ENCODE data around the gene IGFL4. TPM values are rescaled to one million over a fixed set of nuclear protein-coding genes. Genes with fewer than 3 reads are reported as not detected.

IGFL4 gene
- total RNA-seq, 2 experiments from 2014 or later: not detected

- Mint-ChIP-seq H3K27ac (peak overlapping the region; percentile 20), H3K36me3 (ENCODE audit: low read depth) (peaks cover 22% of the 10 kb centered on the region), H3K9me3 (no peaks in the 10 kb centered on the region), H3K27me3 (no peaks in the 10 kb centered on the region), H3K4me1 (ENCODE audit: low read depth) (peaks cover 31% of the 10 kb centered on the region), H3K4me3 (peak overlapping the region; percentile 80)
- peak; percentile 99 for ATAC-seq (ENCODE audit: poor library complexity)
- H3K9me3 ChIP-seq (ENCODE audit: control insufficient read depth in 1 of 2, insufficient read depth in 1 of 2, low read length in 2 of 2): no peaks in the 10 kb centered on the region
- DNase-seq: peak; percentile 66 to 89 (median 74)
- intact Hi-C loops (cut with DNase I, micrococcal nuclease): no loop called here
- ChIA-PET CTCF (no interaction called here), POLR2A (no interaction called here)
- H3K27me3 ChIP-seq (ENCODE audit: control insufficient read depth in 1 of 2, insufficient read depth in 2 of 2, low read length in 2 of 2): peaks cover 0 to 2% of the 10 kb centered on the region in 2 experiments
- peak overlapping the region; percentile 32 for H3K4me3 ChIP-seq (ENCODE audit: low read length)
- no peak overlapping the region for H3K27ac ChIP-seq (ENCODE audit: low read depth in 1 of 2, low read length in 2 of 2)
- peaks cover 31% of the 10 kb centered on the region for H3K4me1 ChIP-seq (ENCODE audit: insufficient read depth, low read length)
- peaks cover 4% of the 10 kb centered on the region for H3K36me3 ChIP-seq (ENCODE audit: insufficient read depth, low read length)
- TF ChIP-seq, protein P1, sequence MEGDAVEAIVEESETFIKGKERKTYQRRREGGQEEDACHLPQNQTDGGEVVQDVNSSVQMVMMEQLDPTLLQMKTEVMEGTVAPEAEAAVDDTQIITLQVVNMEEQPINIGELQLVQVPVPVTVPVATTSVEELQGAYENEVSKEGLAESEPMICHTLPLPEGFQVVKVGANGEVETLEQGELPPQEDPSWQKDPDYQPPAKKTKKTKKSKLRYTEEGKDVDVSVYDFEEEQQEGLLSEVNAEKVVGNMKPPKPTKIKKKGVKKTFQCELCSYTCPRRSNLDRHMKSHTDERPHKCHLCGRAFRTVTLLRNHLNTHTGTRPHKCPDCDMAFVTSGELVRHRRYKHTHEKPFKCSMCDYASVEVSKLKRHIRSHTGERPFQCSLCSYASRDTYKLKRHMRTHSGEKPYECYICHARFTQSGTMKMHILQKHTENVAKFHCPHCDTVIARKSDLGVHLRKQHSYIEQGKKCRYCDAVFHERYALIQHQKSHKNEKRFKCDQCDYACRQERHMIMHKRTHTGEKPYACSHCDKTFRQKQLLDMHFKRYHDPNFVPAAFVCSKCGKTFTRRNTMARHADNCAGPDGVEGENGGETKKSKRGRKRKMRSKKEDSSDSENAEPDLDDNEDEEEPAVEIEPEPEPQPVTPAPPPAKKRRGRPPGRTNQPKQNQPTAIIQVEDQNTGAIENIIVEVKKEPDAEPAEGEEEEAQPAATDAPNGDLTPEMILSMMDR (IDR thresholded peaks at IDR 0.05): no peak
These were observed 40.1 kb downstream of the IGFL4 start for GRCh38 chr19:46000491-46001246.

- no peak for ATAC-seq (ENCODE audit: poor library complexity)
- POLR2A ChIA-PET: no interaction called here
- H3K4me1 Mint-ChIP-seq (ENCODE audit: low read depth): peaks cover 31% of the 10 kb centered on the region
- Histone ChIP-seq H3K27ac (ENCODE audit: low read depth in 1 of 2, low read length in 2 of 2) (no peak overlapping the region), H3K27me3 (ENCODE audit: control insufficient read depth in 1 of 2, insufficient read depth in 2 of 2, low read length in 2 of 2) (peaks cover 0 to 2% of the 10 kb centered on the region in 2 experiments), H3K4me3 (ENCODE audit: low read length) (no peak overlapping the region), H3K36me3 (ENCODE audit: insufficient read depth, low read length) (peaks cover 4% of the 10 kb centered on the region), H3K4me1 (ENCODE audit: insufficient read depth, low read length) (peaks cover 36% of the 10 kb centered on the region), H3K9me3 (ENCODE audit: control insufficient read depth in 1 of 2, insufficient read depth in 1 of 2, low read length in 2 of 2) (no peaks in the 10 kb centered on the region)
- H3K36me3 Mint-ChIP-seq (ENCODE audit: low read depth): peaks cover 17% of the 10 kb centered on the region
- H3K27ac Mint-ChIP-seq: no peak overlapping the region
- no peaks in the 10 kb centered on the region for H3K9me3 Mint-ChIP-seq
- intact Hi-C loops (cut with DNase I, micrococcal nuclease): loop anchor here (5.0 to 10.0 kb wide), 5 partner anchors 97 to 915 kb away; partner anchors contain the start of genes DMWD (in 1 of the 2), IRF2BP1 (in 1 of the 2) and MYPOP (in 1 of the 2)
- no peaks in the 10 kb centered on the region for H3K27me3 Mint-ChIP-seq
- CTCF ChIA-PET: no interaction called here
- TF ChIP-seq, protein P1 (IDR thresholded peaks at IDR 0.05): no peak
- H3K4me3 Mint-ChIP-seq: peak overlapping the region; percentile 32
- peak in 4 of 14 experiments; percentile 14 to 60 (median 34) for DNase-seq
These were observed 41.1 kb downstream of the IGFL4 start for GRCh38 chr19:45999653-46000121.

GRCh38 chr19:45998834-45999233 lies 42.0 kb downstream of the IGFL4 start:
- ATAC-seq (ENCODE audit: poor library complexity): no peak
- no peak overlapping the region for H3K27ac ChIP-seq (ENCODE audit: low read depth in 1 of 2, low read length in 2 of 2)
- no peaks in the 10 kb centered on the region for H3K9me3 Mint-ChIP-seq
- peaks cover 31% of the 10 kb centered on the region for H3K4me1 Mint-ChIP-seq (ENCODE audit: low read depth)
- peaks cover 38% of the 10 kb centered on the region for H3K4me1 ChIP-seq (ENCODE audit: insufficient read depth, low read length)
- intact Hi-C loops (cut with DNase I, micrococcal nuclease): loop anchor here (5.0 to 10.0 kb wide), 5 partner anchors 97 to 914 kb away; partner anchors contain the start of genes DMWD (in 1 of the 2), IRF2BP1 (in 1 of the 2) and MYPOP (in 1 of the 2)
- ChIA-PET CTCF (no interaction called here), POLR2A (no interaction called here)
- H3K27me3 Mint-ChIP-seq: no peaks in the 10 kb centered on the region
- no peak overlapping the region for H3K4me3 ChIP-seq (ENCODE audit: low read length)
- peaks cover 0 to 2% of the 10 kb centered on the region in 2 experiments for H3K27me3 ChIP-seq (ENCODE audit: control insufficient read depth in 1 of 2, insufficient read depth in 2 of 2, low read length in 2 of 2)
- DNase-seq: no peak
- peaks cover 4% of the 10 kb centered on the region for H3K36me3 ChIP-seq (ENCODE audit: insufficient read depth, low read length)
- H3K36me3 Mint-ChIP-seq (ENCODE audit: low read depth): peaks cover 17% of the 10 kb centered on the region
- H3K27ac Mint-ChIP-seq: no peak overlapping the region
- TF ChIP-seq, protein P1 (IDR thresholded peaks at IDR 0.05): no peak
- no peaks in the 10 kb centered on the region for H3K9me3 ChIP-seq (ENCODE audit: control insufficient read depth in 1 of 2, insufficient read depth in 1 of 2, low read length in 2 of 2)
- no peak overlapping the region for H3K4me3 Mint-ChIP-seq

Measured in CD4-positive, alpha-beta T cell (primary cell).